HG02852 (cell line): Measurements from ENCODE around the gene MEI4.
"Not testable (repeated sequence)": the region's sequence is repeated elsewhere in the genome, so short reads cannot be mapped to it uniquely, and the experiment has no call there.

Experiments used
- ATAC-seq: cut with Tn5 transposase; IDR thresholded peaks from one replicate; pipeline ENCODE4 v1.9.1; 2021; ENCODE audit warnings: mild to moderate bottlenecking, moderate library complexity; ENCODE audit not compliant: unreplicated experiment

The MEI4 gene

DNA sequence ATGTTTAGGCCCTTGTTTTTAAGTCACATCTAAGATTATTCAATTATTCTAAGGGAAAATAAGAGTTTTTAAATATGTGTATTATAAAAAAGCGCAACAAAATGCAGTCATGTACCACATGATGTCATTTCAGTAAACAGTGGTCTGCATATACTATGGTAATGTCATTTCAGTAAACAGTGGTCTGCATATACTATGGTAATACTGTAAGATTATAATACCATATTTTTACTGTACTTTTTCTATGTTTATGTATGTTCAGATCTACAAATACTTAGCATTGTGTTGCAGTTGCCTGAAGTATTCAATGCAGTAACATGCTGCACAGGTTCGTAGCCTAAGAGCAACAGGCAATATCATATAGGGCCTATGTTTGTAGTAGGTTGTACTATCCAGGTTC lies 21.4 kb downstream of the MEI4 start:
- ATAC-seq: no peak

DNA sequence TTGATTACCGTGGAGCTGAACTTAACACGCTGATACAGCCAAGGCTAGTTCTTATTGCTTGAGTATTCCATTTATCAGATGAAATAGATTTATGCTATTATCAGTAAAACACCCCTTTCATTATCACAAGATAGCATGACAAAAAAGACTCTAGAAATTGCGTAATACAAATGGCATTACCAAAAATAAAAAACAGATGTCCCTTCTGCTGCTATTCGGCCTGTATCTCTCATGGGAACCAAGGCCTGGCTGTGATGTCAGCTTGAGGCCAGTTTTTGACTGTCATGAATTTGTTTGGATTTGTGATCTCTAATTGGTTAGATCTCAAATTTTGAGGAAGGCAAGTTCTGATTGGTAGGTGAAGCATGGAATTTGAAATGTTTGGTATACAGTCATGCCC lies 25.2 kb downstream of the MEI4 start:
- no peak for ATAC-seq

GRCh38 chr6:77683515-77683914 lies 30.7 kb downstream of the MEI4 start:
- no peak for ATAC-seq

- no peak for ATAC-seq
Measured at GRCh38 chr6:77686931-77687330, 34.1 kb downstream of the MEI4 start.

GRCh38 chr6:77688649-77689048 lies 35.8 kb downstream of the MEI4 start:
- ATAC-seq: no peak

DNA sequence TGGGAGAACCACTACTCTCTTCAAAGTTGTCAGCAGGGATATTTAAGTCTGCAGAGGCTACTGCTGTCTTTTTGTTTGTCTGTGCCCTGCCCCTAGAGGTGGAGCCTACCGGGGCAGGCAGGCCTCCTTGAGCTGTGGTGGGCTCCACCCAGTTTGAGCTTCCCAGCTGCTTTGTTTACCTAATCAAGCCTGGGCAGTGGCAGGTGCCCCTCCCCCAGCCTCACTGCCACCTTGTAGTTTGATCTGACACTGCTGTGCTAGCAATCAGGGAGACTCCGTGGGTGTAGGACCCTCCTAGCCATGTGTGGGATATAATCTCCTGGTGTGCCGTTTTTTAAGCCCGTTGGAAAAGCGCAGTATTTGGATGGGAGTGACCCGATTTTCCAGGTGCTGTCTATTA lies 47.3 kb downstream of the MEI4 start:
- ATAC-seq: not testable (repeated sequence)

- ATAC-seq: no peak
Measured at GRCh38 chr6:77707603-77708002, 54.8 kb downstream of the MEI4 start.

DNA sequence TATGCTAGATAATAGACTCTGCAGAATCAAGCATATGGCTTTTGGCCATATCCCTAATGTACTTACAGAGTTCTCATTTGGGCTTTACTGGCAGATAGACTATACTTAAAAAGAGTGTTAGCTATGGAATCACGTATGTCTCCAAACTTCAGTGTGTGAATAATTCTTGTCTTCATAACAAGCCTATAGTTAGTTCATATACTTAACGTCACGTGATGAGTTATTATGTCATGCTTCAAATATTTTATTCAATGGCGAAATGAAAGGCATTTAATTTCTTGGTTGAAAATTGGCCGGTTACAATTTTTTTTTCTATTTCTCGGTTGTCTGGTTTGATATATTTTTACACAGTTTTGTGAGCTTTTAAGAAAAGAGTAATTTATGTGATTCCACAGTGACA lies 62.7 kb downstream of the MEI4 start:
- ATAC-seq: no peak

GRCh38 chr6:77716311-77716710 lies 63.5 kb downstream of the MEI4 start:
- ATAC-seq: no peak

GRCh38 chr6:77736010-77736409 lies 83.2 kb downstream of the MEI4 start:
- not testable (repeated sequence) for ATAC-seq

GRCh38 chr6:77740380-77740779 lies 87.5 kb downstream of the MEI4 start:
- no peak for ATAC-seq

- not testable (repeated sequence) for ATAC-seq
Measured at GRCh38 chr6:77752156-77752555, 99.3 kb downstream of the MEI4 start.

DNA sequence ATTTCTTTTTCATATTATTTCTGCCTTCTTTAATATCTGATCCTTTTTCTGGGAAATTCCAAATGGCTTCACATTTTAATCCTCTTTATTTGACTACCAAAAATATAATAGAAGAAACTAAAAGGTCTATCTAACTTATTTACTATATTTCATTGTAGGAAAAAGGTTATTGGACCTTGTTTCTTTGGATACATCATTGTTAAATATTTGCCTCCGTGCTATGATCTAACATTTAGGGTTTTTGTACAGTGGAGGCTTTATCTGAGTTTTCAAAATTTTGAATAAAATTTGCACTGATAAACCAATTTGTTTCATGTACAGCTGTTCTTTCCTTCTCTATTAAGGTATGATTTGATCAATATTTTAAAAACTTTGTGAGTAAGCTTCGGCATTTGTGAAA lies 109.5 kb downstream of the MEI4 start:
- ATAC-seq: no peak

GRCh38 chr6:77763124-77763523 lies 110.3 kb downstream of the MEI4 start:
- no peak for ATAC-seq

GRCh38 chr6:77764364-77764763 lies 111.5 kb downstream of the MEI4 start:
- no peak for ATAC-seq

DNA sequence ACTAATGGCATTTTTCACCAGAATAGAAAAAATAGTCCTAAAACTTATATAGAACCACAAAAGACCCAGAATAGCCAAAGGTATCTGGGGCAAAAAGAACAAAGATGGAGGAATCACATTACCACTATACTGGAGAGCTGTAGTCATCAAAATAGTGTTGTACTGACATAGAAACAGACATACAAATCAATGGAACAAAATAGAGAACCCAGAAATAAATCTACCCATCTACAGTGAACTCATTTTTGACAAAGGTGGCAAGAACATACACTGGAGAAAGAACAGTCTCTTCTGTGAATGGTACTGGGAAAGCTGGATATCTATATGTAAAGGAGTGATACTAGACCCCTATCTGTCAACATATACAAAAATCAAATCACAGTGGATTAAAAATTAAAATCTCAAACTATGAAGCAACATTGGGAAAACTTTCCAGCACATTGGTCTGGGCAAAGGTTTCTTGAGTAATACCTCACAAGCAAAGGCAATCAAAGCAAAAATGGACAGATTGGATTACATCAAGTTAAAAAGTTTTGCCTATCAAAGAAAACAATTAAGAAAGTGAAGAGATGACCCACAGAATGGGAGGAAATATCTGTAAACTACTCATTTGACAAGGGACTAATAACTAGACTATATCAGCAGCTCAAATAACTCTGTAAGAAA lies 120.5 kb downstream of the MEI4 start:
- no peak for ATAC-seq

GRCh38 chr6:77774457-77774856 lies 121.6 kb downstream of the MEI4 start:
- no peak for ATAC-seq

DNA sequence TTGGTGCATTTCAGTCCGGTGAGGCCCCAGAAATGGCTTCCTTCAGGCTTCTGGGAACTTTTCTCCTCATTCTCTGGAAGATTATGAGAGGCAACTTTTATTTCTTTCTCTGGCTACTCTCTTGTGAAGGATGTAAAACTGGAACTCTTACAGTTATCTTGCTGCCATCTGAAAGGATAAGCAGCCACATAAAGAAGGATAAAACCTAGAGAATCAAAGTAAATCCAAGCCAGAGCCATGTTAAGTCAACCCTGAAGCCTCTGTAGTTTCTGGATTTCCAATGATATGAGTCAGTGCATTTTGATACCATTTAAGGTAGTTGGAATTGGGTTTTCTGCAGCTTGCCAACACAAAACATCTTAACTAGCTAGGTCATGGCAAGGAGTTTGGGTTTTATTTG lies 123.6 kb downstream of the MEI4 start:
- no peak for ATAC-seq

DNA sequence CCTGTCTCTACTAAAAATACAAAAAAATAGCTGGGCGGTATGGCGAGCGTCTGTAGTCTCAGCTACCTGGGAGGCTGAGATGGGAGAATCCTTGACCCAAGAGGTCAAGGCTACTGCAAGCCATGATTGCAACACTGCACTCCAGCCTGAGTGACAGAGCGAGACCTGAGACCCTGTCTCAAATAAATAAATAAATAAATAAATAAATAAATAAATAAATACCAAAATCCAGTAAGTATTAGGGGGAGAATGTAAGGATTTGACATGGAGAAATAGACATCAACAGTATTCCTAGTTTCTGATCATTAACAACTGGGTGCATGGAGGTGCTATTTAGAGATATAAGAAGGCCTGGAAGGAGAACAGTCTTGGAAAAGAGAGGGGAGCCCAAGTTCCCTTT lies 125.7 kb downstream of the MEI4 start:
- ATAC-seq: no peak

DNA sequence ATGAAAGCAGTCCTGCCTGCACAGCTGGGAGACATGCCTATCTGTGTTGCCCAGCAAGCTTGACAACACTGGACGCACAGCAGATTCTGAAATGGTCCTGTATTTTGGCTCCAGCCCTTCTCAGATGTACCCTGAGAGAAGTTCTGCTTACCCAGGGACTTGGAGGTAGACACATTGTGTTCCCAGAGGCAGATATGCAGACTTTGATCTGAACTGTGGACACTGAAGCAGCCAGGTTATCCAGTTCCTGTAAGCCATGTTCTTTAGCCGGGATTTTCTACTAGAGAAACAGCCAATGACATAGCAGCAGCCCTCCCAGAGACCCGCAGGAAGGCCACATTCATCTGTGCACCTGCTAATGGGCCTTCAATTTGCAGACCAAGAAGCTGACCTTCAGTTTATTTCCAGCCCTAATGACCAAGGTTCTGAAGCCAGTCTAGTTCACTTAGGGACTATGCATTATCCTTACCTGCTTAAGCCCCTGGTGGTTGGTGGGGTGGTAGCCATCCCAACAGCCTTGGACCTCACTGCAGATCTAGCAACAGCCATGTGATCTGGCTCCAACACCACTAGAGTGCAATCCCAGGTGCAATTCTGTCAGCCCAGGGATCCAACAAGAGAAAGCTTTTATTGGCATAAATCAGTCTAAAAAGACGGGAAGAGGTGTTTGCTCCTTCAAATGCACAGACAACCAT lies 134.2 kb downstream of the MEI4 start:
- ATAC-seq: no peak

GRCh38 chr6:77796824-77797809 lies 144.3 kb downstream of the MEI4 start:
- no peak for ATAC-seq

GRCh38 chr6:77812304-77812703 lies 159.5 kb downstream of the MEI4 start:
- ATAC-seq: no peak
